HG02840 (cell line): ENCODE measurements around the gene MAEL.

ENCODE experiments used
- ATAC-seq: cut with Tn5 transposase; IDR thresholded peaks from one replicate; pipeline ENCODE4 v1.9.1; 2021; ENCODE audit warnings: mild to moderate bottlenecking, moderate library complexity, moderate number of reproducible peaks; ENCODE audit not compliant: unreplicated experiment, low FRiP score

MAEL gene

GRCh38 chr1:167054946-167055630, 66.0 kb downstream of the MAEL start:
- ATAC-seq: no peak

GRCh38 chr1:167056529-167057231, 67.6 kb downstream of the MAEL start:
- ATAC-seq: no peak

- ATAC-seq: peak; percentile 52
Observed at GRCh38 chr1:167057241-167057688, 68.2 kb downstream of the MAEL start.

GRCh38 chr1:167059045-167059808, 70.1 kb downstream of the MAEL start:
- ATAC-seq: no peak

- ATAC-seq: no peak
Observed at GRCh38 chr1:167059809-167060107, 70.7 kb downstream of the MAEL start.

- no peak for ATAC-seq
Observed at GRCh38 chr1:167060141-167061072, 71.3 kb downstream of the MAEL start.

GRCh38 chr1:167061073-167061464, 72.0 kb downstream of the MAEL start:
- ATAC-seq: no peak

GRCh38 chr1:167064621-167065020, 75.5 kb downstream of the MAEL start:
- no peak for ATAC-seq

GRCh38 chr1:167065471-167065870, 76.4 kb downstream of the MAEL start:
- no peak for ATAC-seq

GRCh38 chr1:167066333-167067122, 77.4 kb downstream of the MAEL start:
- ATAC-seq: peak; percentile 54

- ATAC-seq: no peak
Observed at GRCh38 chr1:167067904-167068303, 78.8 kb downstream of the MAEL start.

GRCh38 chr1:167068761-167069160, 79.7 kb downstream of the MAEL start:
- no peak for ATAC-seq

- ATAC-seq: no peak
Observed at GRCh38 chr1:167071286-167071685, 82.2 kb downstream of the MAEL start.
